Measurements from ENCODE around the gene ZNF248. TPM values are rescaled to one million over a fixed set of nuclear protein-coding genes. Genes with fewer than 3 reads are reported as not detected.
"Not testable (repeated sequence)": the region's sequence is repeated elsewhere in the genome, so short reads cannot be mapped to it uniquely, and the experiment has no call there.

Gene ZNF248
- total RNA-seq, 2 donors from 2014 or later, result 8.4 to 11.6 TPM

DNA sequence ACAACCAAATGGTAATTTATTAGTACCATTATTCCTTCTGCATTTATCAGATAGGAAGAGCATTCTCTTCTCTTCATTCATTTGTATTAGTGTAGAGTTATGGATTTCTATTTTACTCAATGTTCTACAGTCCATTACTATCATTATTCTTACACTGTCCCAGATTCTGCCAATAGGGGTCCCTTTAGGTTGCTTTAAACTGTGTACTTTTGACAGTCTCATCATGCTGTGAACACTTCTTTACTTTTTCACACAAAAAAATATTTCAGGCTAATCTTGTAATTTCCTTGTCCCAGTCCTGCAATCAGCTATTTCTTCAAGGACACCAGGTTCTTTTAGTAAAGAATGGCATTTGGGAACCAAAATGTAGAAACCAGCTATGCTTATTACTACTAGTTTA is 99.3 kb downstream of the ZNF248 start:
- intact Hi-C loops (cut with DNase I, micrococcal nuclease), result no loop called here

DNA sequence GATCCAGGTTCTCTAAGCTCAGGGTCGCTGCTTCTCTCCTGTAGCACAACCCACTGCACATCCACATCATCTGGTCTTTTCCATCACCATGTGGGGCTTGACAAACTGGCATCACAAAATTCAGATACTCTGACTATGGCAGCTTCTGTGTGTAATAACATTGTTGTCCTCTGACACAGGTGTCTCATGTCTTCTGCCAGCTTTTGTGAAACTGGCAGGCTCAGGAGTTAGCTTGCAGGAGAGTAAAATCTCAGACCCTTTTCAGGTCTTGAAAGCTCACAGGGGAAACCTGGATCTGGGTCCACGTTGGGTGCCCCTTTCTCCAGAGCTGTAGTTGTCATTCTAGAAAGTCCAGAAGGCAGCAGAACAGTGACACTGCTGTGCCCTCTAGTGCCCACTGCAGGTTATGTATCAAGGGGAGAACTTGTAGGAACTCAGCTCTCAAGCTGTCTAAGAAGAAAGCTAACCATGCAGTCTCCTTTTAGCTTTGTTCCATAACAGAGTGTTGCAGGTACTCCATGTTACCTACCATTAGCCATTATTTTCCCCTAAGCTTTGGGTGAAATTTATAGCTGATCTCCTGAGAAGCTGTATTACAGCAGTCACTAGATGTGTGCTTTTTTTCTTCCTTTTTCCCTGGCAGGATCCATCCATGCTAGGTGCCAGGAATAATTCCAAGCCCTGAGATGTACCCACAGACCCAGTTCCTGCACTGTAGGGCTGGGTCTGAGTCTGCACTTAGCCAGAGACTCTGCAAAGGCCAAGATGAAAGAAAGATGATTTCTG is 102.7 kb downstream of the ZNF248 start:
- peak in 1 of 2 donors; percentile 18 for DNase-seq
- intact Hi-C loops (cut with DNase I, micrococcal nuclease), result no loop called here
- peak; percentile 75 for ATAC-seq

More for the DNA sequence above, 99.3 kb downstream of the ZNF248 start:
- DNase-seq (no peak), ATAC-seq (no peak)

GRCh38 chr10:37752334-37752875 is 105.0 kb downstream of the ZNF248 start:
- DNase-seq (no peak), ATAC-seq (no peak)
- intact Hi-C loops (cut with DNase I, micrococcal nuclease), result no loop called here

DNA sequence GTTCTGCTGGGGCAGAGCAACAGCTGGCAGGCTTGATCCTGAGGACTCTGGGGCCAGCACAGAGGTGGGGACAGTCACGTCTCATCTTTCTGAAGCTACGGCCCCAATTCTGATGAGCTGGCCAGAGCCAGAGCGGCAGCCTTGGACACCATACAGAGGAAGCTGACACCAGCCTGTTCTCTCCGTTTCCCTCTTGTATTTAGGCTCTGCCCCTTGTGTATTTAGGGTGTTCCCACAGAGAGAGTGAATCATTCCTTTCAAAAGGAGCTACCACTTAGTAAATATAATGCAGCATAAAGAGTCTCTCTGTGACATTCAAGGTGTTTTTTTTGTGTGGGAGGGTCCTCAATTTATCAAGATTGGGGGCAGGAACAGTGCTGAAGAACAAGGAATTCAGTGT is 109.2 kb downstream of the ZNF248 start:
- no peak for DNase-seq
- intact Hi-C loops (cut with DNase I, micrococcal nuclease), result no loop called here
- no peak for ATAC-seq

DNA sequence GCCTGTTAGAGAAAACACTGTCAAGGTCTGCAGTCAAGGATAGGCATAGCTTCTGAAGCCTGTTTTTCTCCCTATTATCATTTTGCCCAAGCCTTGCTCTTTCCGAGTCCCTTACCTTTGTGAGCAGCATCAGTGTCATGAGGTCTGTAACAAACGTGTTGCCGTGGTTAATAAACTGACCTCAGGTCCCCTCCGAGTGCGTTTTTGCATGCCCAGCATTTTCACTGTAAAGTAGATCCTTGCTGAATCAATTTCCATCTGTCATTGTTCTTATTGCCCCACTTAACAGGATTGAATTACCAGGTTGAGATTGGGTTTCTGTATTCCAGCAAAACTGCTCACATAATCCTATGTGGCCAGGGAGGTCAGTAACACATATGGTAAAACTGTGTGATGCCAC is 110.3 kb downstream of the ZNF248 start:
- intact Hi-C loops (cut with DNase I, micrococcal nuclease), result no loop called here
- no peak for DNase-seq
- ATAC-seq, result no peak

DNA sequence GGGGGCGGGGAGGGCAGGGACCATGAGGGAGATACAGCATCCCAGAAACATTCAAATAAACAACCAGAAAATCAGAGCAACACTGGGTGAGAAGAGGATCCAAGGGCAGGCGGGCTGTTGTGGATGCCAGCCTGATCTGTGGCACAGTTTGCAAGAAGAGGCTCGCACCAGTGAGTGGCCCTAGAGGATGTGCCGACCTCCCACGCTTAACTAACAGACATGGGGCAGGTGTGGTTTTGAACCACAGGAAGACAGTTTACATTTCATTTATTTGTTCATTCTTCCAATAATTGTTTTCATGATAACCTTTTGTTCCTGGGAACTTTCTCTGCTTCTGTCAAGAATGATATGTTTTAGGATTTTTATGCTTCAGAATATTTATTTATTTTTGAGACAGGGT is 115.6 kb downstream of the ZNF248 start:
- intact Hi-C loops (cut with DNase I, micrococcal nuclease), result no loop called here
- ATAC-seq (no peak), DNase-seq (no peak)

- DNase-seq, result no peak
- intact Hi-C loops (cut with DNase I, micrococcal nuclease), result no loop called here
- no peak for ATAC-seq
These were observed 118.2 kb downstream of the ZNF248 start for GRCh38 chr10:37739181-37739580.

GRCh38 chr10:37738241-37738640 is 119.2 kb downstream of the ZNF248 start:
- DNase-seq; intact Hi-C loops (cut with DNase I, micrococcal nuclease); ATAC-seq: not testable (repeated sequence)

DNA sequence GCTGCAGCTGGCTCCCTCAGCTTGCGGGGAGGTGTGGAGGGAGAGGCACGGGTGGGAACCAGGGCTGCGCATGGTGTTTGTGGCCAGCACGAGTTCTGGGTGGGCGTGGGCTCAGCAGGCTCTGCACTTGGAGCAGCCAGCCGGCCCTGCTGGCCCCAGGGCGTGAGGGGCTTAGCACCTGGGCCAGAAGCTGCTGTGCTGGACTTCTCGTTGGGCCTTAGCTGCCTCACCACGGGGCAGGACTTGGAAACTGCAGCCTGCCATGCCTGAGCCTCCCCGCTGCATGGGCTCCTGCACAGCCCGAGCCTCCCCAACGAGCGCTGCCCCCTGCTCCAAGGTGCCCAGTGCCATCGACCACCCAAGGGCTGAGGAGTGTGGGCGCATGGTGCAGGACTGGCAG is 120.1 kb downstream of the ZNF248 start:
- DNase-seq (no peak), ATAC-seq (no peak)
- intact Hi-C loops (cut with DNase I, micrococcal nuclease), result no loop called here

- ATAC-seq, result no peak
- no peak for DNase-seq
- intact Hi-C loops (cut with DNase I, micrococcal nuclease), result no loop called here
These were observed 121.3 kb downstream of the ZNF248 start for GRCh38 chr10:37736120-37736519.

DNA sequence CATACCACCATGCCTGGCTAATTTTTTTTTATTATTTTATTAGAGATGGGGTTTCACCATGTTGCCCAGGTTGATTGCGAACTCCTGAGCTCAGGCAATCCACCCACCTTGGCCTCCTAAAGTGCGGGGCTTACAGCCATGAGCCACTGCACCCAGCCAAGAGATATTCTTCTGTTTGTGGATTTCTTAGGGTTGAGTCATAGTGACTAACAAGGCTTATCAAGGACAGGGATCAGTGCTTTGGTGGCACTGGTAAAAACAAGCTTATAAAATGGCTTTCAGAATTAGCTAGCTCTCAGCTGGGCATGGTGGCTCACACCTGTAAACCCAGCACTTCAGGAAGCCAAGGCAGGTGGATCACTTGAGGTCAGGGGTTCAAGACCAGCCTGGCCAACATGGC is 122.4 kb downstream of the ZNF248 start:
- intact Hi-C loops (cut with DNase I, micrococcal nuclease), result no loop called here
- no peak for ATAC-seq
- no peak for DNase-seq

Other genes with a start within 250 kb of the ZNF248 start
- 1 to 10 TPM; 2.7 to 5.0 TPM for gene ZNF25, start 119.0 kb upstream of the ZNF248 start, total RNA-seq
- gene ZNF33A, start 153.1 kb upstream of the ZNF248 start, total RNA-seq, result 10 to 100 TPM; 28.2 to 32.9 TPM
- 1 to 10 TPM; 8.8 TPM for gene ZNF37A, start 236.7 kb upstream of the ZNF248 start, total RNA-seq